ENCODE measurements around the gene TRPM1.

The TRPM1 gene

DNA sequence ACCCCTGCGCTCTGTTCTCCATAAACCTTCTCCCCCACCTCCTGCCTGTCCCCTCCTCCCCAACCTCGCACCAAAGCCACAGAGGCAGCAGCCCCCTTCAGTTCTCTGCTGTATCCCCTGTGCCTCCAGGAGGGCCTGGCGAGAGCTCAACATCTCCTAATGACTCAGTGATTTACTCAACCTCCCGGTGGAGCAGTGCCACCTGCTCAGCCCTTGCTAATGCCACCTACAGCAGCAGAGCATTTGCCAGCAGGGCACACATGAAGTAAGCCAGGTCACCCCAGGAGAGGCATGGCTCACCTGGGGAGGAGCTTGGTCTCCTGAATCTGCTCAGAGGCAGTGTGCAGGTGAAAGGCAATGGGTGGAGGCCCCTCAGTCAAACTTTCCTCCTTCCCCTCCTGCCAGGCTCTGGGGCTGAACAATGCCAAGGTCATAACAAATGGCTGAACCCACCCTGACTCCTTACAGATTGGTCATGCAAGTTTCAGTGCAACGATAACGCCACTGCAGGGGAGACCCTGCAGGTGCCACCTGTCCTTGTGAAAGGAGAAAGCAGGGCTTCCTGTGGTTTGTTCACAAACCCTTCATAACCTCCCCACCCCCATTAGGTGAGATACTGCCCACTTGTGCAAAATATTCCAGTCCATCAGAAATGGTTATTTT is 19.8 kb downstream of the TRPM1 start:
- no peak for DNase-seq

- DNase-seq, result no peak
These were observed 20.5 kb downstream of the TRPM1 start for GRCh38 chr15:31081056-31081455.

DNA sequence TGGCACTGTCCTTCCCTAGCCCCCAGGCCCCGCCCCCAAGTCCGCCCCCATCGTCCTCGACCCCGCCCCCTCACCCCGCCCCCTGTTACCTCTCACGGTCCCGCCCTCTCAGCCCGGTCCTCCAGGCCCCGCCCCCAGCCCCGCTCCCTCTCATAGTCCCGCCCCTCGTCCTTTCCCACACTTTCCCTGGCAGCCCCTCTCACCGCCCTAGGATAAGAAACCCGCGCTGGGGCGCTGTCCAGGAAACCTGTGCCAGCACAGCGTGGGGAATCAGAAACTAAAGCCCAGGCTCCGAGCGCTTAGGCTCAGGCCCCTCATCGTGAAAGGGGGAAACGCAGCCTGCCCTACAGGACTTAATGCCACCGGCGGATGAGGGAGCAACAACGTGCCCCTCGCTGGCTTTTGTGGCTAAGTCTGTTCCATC is 20.9 kb downstream of the TRPM1 start:
- DNase-seq, result peak; percentile 4

- DNase-seq, result no peak
These were observed 22.0 kb downstream of the TRPM1 start for GRCh38 chr15:31079519-31079918.

GRCh38 chr15:31078471-31078870 is 23.1 kb downstream of the TRPM1 start:
- no peak for DNase-seq

DNA sequence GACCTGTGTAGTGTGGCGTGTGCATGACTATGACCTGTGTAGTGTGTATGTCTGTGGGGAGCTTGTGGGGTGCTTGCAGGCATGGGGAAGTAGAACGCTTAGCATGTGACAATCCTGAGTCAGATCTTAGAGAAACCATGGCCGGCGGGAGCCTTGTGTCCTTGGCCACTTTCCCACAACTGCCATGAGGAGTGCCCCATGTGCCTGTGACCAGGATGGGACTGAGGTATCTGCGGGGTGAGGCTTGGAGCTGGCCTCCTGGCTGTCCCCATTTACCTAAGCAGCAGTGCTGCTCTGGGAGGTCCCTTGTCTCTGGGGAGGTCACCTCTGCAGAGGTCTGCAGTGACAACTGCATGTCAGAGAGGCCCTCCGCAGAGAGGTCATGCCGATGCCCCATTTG is 23.6 kb downstream of the TRPM1 start:
- DNase-seq, result no peak

- no peak for DNase-seq
These were observed 24.3 kb downstream of the TRPM1 start for GRCh38 chr15:31077181-31077580.

GRCh38 chr15:31074321-31074720 is 27.2 kb downstream of the TRPM1 start:
- DNase-seq, result no peak

DNA sequence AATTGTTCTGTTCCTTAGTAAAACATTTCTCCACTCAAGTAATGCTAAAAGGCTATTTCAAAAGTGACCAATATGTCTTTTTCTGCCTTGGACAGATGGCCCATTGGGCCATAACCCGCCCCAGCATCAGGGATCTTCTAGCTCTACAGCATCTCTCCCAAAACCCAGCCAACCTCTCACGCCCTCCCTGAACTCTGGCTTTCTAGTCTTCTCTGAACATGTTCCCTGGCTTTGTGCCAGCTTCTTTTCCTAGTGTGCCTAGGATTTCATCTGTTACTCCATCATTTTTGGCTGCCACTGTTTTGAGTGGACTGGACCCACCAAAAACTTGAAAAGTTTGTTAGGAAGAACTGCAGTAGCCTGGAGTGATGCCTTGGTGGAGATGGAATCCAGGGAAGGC is 30.7 kb downstream of the TRPM1 start:
- DNase-seq, result no peak

DNA sequence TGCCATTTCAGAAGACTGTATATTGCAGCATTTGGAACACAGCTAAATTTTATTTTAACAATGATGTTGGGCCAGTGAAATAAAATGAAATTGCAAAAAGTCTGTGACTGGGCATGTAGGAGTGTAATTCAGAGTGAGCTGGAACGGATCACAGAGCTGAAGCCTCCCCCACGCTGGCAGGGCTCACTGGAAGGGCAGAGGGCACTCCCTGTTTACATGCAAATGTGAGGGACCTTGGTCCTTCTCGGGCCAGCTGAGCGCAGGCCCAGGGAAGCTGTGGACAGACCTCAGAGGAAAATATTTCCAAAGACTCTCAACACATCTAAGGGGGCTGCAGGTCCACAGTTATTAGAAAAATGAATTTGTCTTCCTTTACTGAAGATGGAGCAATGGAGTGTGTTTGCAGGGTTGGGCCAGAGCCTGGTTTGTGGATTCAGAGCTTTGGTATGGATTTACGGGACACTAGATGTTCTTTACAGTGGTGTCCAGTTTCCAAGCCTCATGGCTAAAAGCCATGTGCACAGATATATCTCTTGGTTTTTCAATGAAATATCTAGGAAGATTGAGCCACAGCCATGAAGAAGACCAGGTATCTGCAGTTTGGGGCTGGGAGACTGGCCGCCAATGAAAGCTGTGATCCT is 32.0 kb downstream of the TRPM1 start:
- no peak for DNase-seq

DNA sequence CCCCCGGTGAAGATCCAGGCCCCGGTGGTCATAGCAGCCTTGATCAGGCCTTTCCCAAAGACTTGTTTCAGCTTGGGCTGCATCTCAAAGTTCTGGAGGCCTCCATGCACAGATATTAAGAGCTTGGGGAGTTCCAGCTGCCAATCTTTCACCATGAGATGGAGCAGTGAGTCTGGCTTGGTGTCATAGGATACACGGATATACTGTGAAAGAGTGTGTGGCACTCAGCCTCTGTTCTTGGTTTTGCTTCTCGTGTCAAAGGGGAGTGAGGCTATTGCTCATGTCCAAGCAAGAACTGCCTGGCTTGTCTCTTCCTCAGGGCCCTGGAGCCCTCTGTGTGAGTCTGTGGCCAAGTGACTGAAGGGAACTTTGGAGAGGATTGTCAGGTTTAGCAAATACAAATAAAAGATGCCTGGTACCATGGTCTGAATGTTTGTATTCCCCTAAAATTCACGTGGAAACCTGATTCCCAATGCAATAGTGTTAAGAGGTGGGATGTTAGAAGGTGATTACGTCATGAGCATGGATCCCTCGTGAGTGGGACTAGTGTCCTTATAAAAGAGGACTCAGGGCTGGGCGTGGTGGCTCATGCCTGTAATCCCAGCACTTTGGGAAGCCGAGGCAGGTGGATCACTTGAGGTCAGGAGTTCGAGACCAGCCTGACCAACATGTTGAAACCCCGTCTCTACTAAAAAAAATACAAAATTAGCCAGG is 33.5 kb downstream of the TRPM1 start:
- DNase-seq, result no peak

DNA sequence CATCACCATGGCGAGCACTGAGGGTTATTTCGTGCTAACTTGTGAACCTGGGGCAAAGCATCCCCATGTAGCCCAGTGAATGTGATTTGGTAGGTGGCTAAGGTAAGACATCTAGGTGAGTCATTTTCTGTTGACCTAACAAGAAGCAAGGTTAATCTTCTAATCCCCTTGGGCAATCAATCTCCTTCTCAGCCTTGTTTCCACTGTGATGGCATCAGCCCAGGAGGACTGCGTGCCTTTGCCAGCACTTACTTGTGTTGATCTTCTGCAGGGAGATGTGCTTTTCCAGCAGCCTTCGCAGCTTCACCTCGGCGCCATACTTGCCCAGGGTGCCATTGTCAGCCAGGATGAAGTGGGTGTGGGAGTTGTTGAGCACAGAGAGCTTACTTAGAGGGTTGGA is 35.7 kb downstream of the TRPM1 start:
- DNase-seq, result no peak

DNA sequence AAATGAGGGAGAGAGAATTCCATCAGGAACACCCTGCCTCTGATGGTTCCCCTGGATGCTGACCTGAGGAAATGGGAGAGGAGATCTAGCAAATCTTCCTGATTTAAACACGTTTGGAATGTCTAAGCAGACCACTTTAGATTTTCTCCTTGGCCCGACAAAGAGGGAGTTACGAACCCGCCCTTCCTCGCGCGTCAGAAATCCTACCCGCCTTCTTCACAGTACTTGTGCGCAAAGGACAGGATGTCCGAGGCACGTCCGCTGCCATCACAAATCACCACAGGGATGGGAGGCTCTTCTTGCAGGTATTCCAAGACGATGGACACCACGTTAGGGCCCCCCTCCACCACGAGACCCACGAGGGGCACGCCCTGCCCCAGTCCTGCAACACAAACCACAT is 38.6 kb downstream of the TRPM1 start:
- no peak for DNase-seq

- DNase-seq, result no peak
These were observed 39.1 kb downstream of the TRPM1 start for GRCh38 chr15:31062310-31062847.

GRCh38 chr15:31060429-31061140 is 40.9 kb downstream of the TRPM1 start:
- DNase-seq, result no peak

DNA sequence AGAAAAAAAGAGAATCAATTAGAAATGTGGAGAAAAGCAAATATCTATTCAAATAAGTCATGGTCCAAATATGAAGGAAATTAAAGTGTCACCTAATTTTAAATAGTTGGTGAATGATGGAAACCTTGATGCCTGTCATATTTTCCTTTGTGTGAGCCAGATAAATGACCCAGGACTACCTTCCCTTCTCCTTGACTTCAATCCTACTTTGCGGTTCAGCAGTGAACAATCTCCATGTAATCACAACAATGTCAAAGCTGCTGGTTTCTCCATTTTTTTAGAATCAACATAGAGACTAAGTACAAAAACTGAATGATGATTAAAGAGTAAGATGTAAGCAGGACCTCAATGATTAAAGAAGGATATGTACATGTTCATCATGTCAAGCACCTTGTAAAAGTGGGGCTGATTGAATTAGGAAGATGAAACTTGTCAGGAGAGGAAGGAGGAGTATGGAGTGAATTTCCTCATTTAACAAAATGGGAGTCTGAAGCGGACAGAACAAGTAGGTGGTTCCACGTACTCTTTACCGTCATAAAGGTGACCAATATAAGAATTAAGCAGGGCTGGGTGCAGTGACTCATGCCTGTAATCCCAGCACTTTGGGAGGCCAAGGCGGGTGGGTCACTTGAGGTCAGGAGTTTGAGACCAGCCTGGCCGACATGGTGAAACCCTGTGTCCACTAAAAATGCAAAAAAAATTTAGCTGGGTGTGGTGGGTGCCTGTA is 43.1 kb downstream of the TRPM1 start:
- no peak for DNase-seq

- DNase-seq, result no peak
These were observed 49.9 kb downstream of the TRPM1 start for GRCh38 chr15:31051496-31052080.

- no peak for DNase-seq
These were observed 50.6 kb downstream of the TRPM1 start for GRCh38 chr15:31050953-31051352.

DNA sequence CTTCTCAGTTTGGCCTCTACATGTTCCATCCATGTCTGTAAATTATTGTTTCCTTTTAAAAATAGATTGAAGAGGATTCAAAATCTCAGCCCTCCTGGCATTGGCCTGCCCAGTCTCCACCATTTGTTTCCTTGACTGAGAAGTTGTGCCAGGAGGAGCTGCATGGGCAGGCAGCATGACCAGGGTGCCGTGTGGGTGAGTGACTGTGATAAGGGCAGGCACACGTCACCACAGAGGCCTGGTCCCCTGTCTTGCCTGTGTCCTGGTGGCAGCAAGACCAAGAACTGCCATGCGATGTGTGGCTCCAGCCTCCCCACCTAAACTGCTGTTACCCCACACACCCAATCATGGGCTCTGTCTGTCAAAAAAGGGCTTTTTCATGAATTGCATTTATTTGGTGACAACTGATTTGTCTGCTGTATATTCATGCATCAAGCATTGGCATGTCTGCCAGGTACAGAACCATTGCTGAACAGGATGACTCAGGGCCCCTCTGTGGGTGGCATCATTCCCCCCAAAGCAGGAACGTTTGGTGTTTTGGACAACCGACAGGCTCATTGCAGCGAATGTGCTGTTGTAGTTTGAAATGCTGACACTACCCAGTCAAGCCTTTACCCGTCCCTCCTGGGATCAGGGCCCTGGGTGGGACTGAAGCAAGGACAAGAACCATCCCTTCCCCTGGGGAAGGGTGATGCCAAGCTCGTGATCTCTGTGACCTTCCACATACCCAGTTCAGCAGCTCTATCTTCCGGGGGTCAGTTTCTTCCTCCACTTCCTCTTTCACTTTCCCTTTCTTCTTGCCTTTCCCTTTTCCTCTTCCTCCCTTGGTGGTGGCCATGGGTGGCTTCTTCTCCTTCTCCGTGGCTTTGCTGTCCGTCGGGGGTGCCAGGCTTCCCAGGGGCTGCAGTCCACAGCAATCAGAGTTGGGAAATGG is 51.6 kb downstream of the TRPM1 start:
- no peak for DNase-seq

DNA sequence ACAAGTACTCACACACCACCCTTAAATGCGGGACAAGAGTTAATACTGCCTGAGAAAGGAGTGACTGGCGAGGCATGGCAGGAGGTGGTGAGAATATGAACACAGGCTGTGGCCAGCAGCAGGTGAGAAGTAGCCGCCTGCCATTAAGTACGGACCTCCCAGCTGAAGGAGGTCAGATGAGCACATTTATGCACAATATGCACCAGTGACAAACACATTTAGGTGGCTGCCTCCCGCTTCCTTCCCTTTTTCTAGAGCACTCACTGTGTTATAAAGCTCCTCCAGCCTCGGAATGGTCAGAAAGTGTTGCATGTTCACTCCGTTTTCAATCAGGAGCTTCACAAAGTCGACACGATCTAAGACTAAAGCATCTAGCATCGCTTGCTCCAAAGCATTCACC is 52.4 kb downstream of the TRPM1 start:
- DNase-seq, result no peak

GRCh38 chr15:31047437-31047836 is 54.1 kb downstream of the TRPM1 start:
- DNase-seq, result no peak

Measured in T-helper 9 cell (primary cell).